Right lobe of liver (tissue), 4 donors: ENCODE results near the gene VPS35L.

Experiments used
- POLR2A ChIP-seq: fragments of 450-650 bp; IDR thresholded peaks from one replicate; pipeline ENCODE4 v1.6.1; 2017; ENCODE audit warnings: antibody characterized with exemption, mild to moderate bottlenecking
- TF ChIP-seq, protein P1 (sequence below), 4 donors: fragments of 200-600 bp in 3 of 4; fragments of 450-650 bp in 1 of 4; IDR thresholded peaks; one replicate each; pipeline versions ENCODE4 v1.5.1 to v1.8.0; 2016 to 2022; ENCODE audit warnings: antibody characterized with exemption in 4 of 4, mild to moderate bottlenecking in 2 of 4
- donor health status: DM: no; HTN: no; CAD: no.
- donor health status: DM: no; HTN: no; CAD: no.
- donor health status: DM: no; HTN: yes; CAD: no.

DNA sequence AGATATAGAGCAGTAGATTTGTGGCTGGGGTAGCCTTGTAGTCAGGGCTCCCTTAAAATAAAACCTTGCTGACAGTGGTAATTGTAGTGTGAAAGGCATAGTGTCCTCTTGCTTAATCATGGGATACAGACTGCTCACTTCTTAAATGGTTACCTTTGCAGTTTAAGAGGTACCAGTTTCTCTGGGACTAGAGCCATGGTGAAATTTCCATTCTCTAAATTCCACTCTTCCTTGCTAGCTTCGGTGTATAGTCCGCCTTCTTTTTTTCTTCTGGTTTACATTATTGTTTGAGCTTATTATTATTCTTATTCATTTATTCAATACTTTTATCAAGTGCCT, 30.1 kb upstream of the VPS35L start:
- TF ChIP-seq, protein P1, sequence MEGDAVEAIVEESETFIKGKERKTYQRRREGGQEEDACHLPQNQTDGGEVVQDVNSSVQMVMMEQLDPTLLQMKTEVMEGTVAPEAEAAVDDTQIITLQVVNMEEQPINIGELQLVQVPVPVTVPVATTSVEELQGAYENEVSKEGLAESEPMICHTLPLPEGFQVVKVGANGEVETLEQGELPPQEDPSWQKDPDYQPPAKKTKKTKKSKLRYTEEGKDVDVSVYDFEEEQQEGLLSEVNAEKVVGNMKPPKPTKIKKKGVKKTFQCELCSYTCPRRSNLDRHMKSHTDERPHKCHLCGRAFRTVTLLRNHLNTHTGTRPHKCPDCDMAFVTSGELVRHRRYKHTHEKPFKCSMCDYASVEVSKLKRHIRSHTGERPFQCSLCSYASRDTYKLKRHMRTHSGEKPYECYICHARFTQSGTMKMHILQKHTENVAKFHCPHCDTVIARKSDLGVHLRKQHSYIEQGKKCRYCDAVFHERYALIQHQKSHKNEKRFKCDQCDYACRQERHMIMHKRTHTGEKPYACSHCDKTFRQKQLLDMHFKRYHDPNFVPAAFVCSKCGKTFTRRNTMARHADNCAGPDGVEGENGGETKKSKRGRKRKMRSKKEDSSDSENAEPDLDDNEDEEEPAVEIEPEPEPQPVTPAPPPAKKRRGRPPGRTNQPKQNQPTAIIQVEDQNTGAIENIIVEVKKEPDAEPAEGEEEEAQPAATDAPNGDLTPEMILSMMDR (IDR thresholded peaks at IDR 0.05), result no peak
- TF ChIP-seq POLR2A, result no peak
